SK-N-SH treated with all-trans-retinoic acid at 6 μM for 48 hours (cell line): ENCODE results near the gene EML4.

Source experiments
- ARNTL ChIP-seq: fragments of 450-650 bp; formaldehyde crosslinking; IDR thresholded peaks from 2 replicates; pipeline ENCODE4 v1.5.0; 2020; ENCODE audit warnings: low read depth, mild to moderate bottlenecking, moderate library complexity, borderline replicate concordance
- BACH2 ChIP-seq: fragments of 250-450 bp; sonication (Bioruptor Pico); IDR thresholded peaks from 2 replicates; pipeline ENCODE4 v1.9.0; 2021; ENCODE audit warnings: mild to moderate bottlenecking, borderline replicate concordance
- ESRRG ChIP-seq: fragments of 250-450 bp; sonication (Bioruptor Pico); IDR thresholded peaks from 2 replicates; pipeline ENCODE4 v1.6.1; 2021; ENCODE audit warnings: mild to moderate bottlenecking
- OSR1 ChIP-seq: fragments of 250-450 bp; sonication (Bioruptor Pico); IDR thresholded peaks from 2 replicates; pipeline ENCODE4 v1.8.0; 2022; ENCODE audit warnings: moderate library complexity, mild to moderate bottlenecking, inconsistent platforms
- PATZ1 ChIP-seq: fragments of 250-450 bp; sonication (Bioruptor Pico); IDR thresholded peaks from 2 replicates; pipeline ENCODE4 v1.8.0; 2020; ENCODE audit warnings: mild to moderate bottlenecking, moderate library complexity, borderline replicate concordance
- POU6F1 ChIP-seq: fragments of 250-450 bp; sonication (Bioruptor Pico); IDR thresholded peaks from 2 replicates; pipeline ENCODE4 v1.8.0; 2021; ENCODE audit warnings: low read depth, mild to moderate bottlenecking, moderate library complexity, borderline replicate concordance
- TOX ChIP-seq: fragments of 250-450 bp; sonication (Bioruptor Pico); IDR thresholded peaks from 2 replicates; pipeline ENCODE4 v1.8.0; 2021; ENCODE audit warnings: mild to moderate bottlenecking, moderate library complexity, borderline replicate concordance
- TF ChIP-seq, protein P1 (sequence below): fragments of 250-450 bp; sonication (Bioruptor Pico); IDR thresholded peaks from 2 replicates; pipeline ENCODE4 v1.5.1; 2020; ENCODE audit warnings: low read depth, mild to moderate bottlenecking, moderate library complexity

GRCh38 chr2:42324949-42325348 is 155.8 kb downstream of the EML4 start:
- no peak for TF ChIP-seq ARNTL (CRISPR knock-in tag)
- TF ChIP-seq PATZ1 (CRISPR knock-in tag), result no peak
- no peak for TF ChIP-seq TOX (CRISPR knock-in tag)
- TF ChIP-seq POU6F1, result no peak
- TF ChIP-seq, protein P1, sequence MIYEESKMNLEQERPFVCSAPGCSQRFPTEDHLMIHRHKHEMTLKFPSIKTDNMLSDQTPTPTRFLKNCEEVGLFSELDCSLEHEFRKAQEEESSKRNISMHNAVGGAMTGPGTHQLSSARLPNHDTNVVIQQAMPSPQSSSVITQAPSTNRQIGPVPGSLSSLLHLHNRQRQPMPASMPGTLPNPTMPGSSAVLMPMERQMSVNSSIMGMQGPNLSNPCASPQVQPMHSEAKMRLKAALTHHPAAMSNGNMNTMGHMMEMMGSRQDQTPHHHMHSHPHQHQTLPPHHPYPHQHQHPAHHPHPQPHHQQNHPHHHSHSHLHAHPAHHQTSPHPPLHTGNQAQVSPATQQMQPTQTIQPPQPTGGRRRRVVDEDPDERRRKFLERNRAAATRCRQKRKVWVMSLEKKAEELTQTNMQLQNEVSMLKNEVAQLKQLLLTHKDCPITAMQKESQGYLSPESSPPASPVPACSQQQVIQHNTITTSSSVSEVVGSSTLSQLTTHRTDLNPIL (CRISPR knock-in tag), result no peak
- no peak for TF ChIP-seq OSR1
- TF ChIP-seq ESRRG (CRISPR knock-in tag), result no peak
- no peak for TF ChIP-seq BACH2
